Measurements from ENCODE around the gene PSMG1. TPM values are rescaled to one million over a fixed set of nuclear protein-coding genes. Genes with fewer than 3 reads are reported as not detected.
A peak's percentile ranks its signal among the peaks of the same experiment; 100 is the strongest.
"Not testable (repeated sequence)": the region's sequence is repeated elsewhere in the genome, so short reads cannot be mapped to it uniquely, and the experiment has no call there.

PSMG1 gene, protein sequence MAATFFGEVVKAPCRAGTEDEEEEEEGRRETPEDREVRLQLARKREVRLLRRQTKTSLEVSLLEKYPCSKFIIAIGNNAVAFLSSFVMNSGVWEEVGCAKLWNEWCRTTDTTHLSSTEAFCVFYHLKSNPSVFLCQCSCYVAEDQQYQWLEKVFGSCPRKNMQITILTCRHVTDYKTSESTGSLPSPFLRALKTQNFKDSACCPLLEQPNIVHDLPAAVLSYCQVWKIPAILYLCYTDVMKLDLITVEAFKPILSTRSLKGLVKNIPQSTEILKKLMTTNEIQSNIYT
- 81.9 and 100 TPM in 2 replicates for total RNA-seq (2014; rRNA removed; shearing (Covaris generic))

DNA sequence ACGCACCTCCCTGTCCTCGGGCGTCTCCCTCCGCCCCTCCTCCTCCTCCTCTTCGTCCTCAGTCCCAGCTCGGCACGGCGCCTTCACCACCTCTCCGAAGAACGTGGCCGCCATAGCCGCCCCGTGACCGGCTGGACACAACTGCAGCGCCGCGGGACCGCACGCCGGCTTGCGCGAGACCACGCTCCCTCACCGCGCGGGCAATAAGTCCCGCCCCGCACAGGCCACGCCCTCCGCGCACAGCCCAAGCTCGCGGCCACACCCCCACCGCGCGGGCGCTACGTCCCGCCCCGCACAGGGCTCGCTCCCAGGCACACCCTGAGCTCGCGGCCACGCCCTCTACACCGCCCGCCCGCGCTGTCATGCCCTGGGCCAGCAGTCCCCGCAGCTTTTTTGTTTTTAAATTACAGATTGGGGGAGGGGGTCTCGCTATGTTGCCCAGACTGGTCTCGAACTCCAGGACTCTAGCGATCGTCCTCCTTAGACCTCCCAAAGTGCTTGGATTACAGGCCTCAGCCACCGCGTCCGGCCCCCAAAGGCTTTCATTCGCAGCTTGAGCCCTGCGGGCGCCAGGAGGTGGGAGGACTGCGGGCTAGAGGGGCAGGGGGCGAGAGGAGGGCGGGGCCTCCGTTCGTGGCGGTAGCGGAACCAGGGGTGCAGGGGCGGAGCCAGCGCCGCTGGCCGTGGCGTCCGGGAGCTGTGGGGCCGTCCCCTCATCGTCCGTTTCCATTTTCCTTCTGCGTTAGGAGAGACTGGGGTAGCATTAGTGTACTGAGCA is at the start of gene PSMG1:
Gene PSMG1 (minus strand): TSS at position 180 of the 778 bp plus-strand sequence. CDS start 66 bp downstream, at position 114.
- DNase-seq (ENCODE audit: low read depth in 1 of 2, low spot score in 2 of 2): peak; percentile 94 to 96
- peaks cover 8% of the 10 kb centered on the region; the same call in 1 of the 2 replicates for H3K4me1 ChIP-seq (replicated peaks)
- peak within 1 kb of the TSS; percentile 86 for H3K4me3 ChIP-seq
- H3K27me3 ChIP-seq (replicated peaks): no peaks in the 10 kb centered on the region
- peak within 1 kb of the TSS; percentile 69 for H3K27ac ChIP-seq
- H3K36me3 ChIP-seq: peaks cover 29% of the 10 kb centered on the region
- no peaks in the 10 kb centered on the region for H3K9me3 ChIP-seq (replicated peaks)

DNA sequence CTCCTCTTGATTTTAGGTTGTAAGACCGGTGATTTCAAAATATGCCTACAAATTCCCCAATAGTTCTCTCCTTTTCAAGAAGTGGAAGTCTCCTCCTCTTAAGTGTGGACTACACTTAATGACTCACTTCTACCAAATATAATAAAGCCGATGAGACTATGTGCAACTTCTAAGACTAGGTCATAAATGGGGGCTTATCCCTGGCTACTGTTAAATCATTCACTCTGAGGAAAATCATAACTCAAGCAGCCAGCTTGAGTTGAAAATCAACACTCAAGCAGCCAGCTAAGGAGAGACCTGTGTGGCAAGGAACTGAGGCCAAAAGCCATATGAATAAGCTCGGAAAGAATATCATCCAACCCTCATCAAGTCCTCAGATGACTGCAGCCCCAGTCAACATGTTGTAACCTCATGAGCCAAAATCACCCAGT is 49.6 kb upstream of the PSMG1 start:
- no peak overlapping the region for H3K4me3 ChIP-seq
- H3K36me3 ChIP-seq: peaks cover 56% of the 10 kb centered on the region
- H3K27ac ChIP-seq: no peak overlapping the region
- H3K9me3 ChIP-seq (replicated peaks): no peaks in the 10 kb centered on the region
- no peak for DNase-seq (ENCODE audit: low read depth in 1 of 2, low spot score in 2 of 2)
- no peaks in the 10 kb centered on the region for H3K4me1 ChIP-seq (replicated peaks)
- H3K27me3 ChIP-seq (replicated peaks): no peaks in the 10 kb centered on the region

DNA sequence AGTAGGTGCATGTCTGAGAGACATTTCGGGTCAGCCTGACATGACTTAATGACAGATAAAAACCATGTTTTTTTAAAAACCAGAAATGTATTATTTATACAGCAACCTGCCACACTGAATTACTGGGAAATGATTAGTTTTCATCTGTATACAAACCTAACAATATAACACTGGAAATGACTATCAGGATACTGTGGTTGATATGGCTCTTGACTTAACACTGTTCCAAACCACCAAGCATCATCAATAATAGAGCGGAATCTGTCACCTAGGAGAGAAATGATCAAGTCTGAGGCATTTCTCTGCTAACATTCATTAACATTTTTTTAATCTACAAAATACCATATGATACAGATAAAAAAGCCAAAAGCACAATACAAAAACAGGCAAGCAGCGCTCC is 41.7 kb upstream of the PSMG1 start:
- Histone ChIP-seq H3K4me3 (no peak overlapping the region), H3K4me1 (replicated peaks) (no peaks in the 10 kb centered on the region), H3K27ac (no peak overlapping the region), H3K36me3 (peaks cover 29% of the 10 kb centered on the region), H3K9me3 (replicated peaks) (no peaks in the 10 kb centered on the region), H3K27me3 (replicated peaks) (no peaks in the 10 kb centered on the region)
- no peak for DNase-seq (ENCODE audit: low read depth in 1 of 2, low spot score in 2 of 2)

DNA sequence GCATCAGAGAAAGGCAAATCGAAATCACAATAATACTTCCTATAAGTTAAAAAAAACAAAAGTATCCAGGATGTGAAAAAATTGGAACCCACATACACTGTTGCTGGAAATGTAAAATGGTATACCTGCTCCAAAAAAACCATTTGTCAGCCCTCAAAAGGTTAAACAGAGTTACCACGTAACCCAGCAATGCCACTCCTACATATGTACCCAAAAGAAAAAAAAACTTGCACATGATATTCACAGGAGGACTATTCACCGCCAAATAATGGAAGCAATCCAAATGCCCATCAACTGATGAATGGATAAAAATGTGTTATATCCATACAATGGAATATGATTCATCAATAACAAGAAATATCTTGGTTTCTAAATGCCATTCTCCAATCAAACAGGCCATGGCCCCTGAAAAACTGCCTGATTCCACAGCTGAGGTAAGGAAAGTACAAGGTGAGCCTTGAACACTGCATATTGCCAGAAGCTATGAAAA is 38.8 kb upstream of the PSMG1 start:
- Histone ChIP-seq H3K36me3 (peaks cover 30% of the 10 kb centered on the region), H3K27ac (no peak overlapping the region), H3K4me3 (no peak overlapping the region), H3K4me1 (replicated peaks) (no peaks in the 10 kb centered on the region), H3K9me3 (replicated peaks) (no peaks in the 10 kb centered on the region), H3K27me3 (replicated peaks) (no peaks in the 10 kb centered on the region)
- DNase-seq (ENCODE audit: low read depth in 1 of 2, low spot score in 2 of 2): no peak

DNA sequence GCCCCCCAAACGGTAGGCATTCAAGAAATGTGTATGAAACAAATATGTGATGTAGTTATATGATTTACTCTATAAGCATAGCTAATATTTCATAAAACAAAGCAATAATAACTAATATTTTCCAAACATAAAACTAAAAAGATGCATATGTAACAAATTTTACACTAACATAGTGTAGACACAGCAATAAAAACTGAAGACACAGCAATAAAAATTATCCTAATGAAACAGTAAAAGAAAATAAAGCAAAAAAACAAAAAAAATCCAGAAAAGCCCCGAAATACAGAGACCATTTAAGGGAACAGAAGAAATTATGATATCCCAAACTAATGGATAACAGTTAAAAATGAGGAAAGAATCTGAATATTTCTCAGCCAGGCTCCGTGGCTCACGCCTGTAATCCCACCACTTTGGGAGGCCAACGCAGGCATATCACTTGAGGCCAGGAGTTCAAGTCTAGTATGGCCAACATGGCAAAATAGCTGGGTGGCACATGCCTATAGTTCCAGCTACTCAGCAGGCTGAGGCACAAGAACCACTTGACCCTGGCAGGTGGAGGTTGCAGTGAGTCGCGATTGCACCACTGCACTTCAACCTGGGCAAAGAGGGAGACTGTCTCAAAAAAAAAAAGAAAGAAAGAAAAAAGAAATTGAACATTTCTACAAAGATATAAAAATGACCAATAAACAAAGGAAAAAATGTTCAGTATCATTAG is 38.2 kb upstream of the PSMG1 start:
- no peak for DNase-seq (ENCODE audit: low read depth in 1 of 2, low spot score in 2 of 2)
- no peak overlapping the region for H3K4me3 ChIP-seq
- H3K27me3 ChIP-seq (replicated peaks): no peaks in the 10 kb centered on the region
- H3K9me3 ChIP-seq (replicated peaks): no peaks in the 10 kb centered on the region
- peaks cover 24% of the 10 kb centered on the region for H3K36me3 ChIP-seq
- H3K27ac ChIP-seq: no peak overlapping the region
- H3K4me1 ChIP-seq (replicated peaks): no peaks in the 10 kb centered on the region

DNA sequence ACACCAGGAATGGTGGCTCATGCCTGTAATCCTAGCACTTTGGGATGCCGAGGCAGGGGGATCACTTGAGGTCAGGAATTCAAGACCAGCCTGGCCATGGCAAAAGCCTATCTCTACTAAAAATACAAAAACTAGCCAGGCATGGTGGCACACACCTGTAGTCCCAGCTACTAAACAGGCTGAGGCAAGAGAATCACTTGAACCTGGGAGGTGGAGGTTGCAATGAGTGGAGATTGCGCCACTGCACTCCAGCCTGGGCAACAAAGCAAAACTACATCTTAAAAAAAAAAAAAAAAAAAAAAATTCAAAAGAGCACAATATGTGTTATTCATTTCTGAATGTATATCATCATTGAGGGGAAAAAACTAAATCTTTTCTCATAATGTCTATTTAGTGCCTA is 37.6 kb upstream of the PSMG1 start:
- not testable (repeated sequence) for H3K9me3 ChIP-seq (replicated peaks); H3K4me1 ChIP-seq (replicated peaks); H3K27me3 ChIP-seq (replicated peaks); DNase-seq (ENCODE audit: low read depth in 1 of 2, low spot score in 2 of 2); H3K27ac ChIP-seq; H3K4me3 ChIP-seq
- peaks cover 22% of the 10 kb centered on the region for H3K36me3 ChIP-seq

DNA sequence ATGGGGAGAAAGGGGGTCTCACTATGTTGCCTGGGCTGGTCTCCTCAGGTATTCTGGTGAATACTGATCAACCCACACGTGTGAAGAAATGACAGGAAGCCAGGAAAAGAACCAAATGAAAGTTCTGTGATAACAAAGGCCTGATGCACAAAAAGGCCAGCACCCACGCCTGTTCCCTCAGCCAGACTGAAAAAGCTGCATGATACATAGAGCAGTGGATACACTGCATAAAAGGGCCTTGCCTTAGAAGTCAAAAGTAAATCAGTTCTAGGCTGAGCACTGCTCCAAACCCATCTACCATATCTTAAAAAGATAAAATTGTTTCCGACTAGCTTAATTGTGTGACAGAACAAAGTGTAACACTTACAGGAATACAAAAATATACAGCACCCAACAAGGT is 36.9 kb upstream of the PSMG1 start:
- Histone ChIP-seq H3K27me3 (replicated peaks) (no peaks in the 10 kb centered on the region), H3K27ac (no peak overlapping the region), H3K36me3 (peaks cover 27% of the 10 kb centered on the region), H3K9me3 (replicated peaks) (no peaks in the 10 kb centered on the region), H3K4me1 (replicated peaks) (no peaks in the 10 kb centered on the region), H3K4me3 (no peak overlapping the region)
- no peak for DNase-seq (ENCODE audit: low read depth in 1 of 2, low spot score in 2 of 2)

DNA sequence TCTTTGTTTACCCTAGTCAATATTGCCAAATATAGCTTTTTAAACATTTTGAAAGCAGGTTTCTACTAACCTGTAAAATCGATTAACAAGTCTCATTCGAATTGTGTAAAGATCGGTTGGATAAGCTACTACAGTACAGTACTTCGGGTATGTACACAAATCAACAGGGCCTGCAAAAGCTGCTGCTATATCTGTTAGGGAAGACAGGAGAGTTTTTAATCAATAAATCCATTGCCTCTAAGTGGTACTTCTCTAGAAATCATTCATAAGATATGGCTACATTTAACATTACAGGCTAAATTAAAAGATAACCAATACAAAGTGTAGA is 34.8 kb upstream of the PSMG1 start:
- Histone ChIP-seq H3K4me1 (replicated peaks) (no peaks in the 10 kb centered on the region), H3K4me3 (no peak overlapping the region), H3K27me3 (replicated peaks) (no peaks in the 10 kb centered on the region), H3K36me3 (peaks cover 26% of the 10 kb centered on the region), H3K27ac (no peak overlapping the region), H3K9me3 (replicated peaks) (no peaks in the 10 kb centered on the region)
- DNase-seq (ENCODE audit: low read depth in 1 of 2, low spot score in 2 of 2): no peak

DNA sequence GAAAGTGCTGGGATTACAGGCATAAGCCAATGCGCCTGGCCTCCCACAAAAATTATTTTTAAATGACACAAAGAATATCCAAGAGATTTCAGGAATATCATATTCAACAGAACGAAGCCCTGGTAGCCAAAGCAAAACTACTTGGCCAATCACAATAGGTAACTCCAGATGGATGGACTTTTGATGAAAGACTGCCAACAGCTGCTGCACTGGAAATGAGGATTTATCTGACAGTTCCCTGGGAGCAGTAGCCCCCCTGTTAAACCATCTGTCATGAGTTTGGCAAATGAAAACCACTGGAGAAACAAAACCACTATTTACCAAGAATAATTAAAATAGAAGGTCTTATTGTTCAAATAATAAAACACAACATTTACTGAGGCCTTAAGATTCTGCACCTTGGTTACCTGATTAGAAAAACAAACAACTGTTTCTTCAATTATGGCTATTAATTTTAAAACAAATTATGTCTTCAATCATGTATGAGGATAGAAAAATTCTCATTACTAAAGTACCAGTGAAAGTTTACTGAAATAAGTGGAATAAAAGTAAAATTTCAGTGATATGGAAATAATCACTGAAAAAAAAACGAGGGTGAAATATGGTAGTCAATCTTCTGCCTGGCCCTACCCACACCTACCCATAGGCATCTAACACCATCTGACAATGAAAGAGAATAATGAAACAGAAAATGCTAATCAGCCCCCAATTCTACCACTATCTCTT is 34.3 kb upstream of the PSMG1 start:
- H3K9me3 ChIP-seq (replicated peaks): no peaks in the 10 kb centered on the region
- no peaks in the 10 kb centered on the region for H3K4me1 ChIP-seq (replicated peaks)
- no peak for DNase-seq (ENCODE audit: low read depth in 1 of 2, low spot score in 2 of 2)
- no peaks in the 10 kb centered on the region for H3K27me3 ChIP-seq (replicated peaks)
- H3K4me3 ChIP-seq: no peak overlapping the region
- H3K27ac ChIP-seq: no peak overlapping the region
- H3K36me3 ChIP-seq: peaks cover 26% of the 10 kb centered on the region

DNA sequence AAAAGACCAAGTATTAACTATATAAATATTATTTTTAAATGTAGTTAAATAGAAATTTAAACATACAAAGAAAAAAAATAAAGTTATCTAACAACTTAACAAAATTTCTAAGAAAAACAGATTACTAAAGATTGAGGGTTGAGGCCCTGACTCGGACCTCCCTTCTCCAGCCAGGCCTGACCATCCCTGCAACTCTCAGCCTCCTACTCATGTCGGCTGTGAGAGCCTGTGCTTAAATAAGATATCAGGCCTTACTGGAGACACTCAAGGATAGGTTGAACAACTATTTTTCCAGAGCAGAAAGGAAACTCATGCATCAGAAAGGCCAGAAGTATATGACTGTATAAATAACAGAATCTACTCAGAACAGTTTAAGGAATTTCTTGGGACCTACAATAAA is 33.0 kb upstream of the PSMG1 start:
- DNase-seq (ENCODE audit: low read depth in 1 of 2, low spot score in 2 of 2): no peak
- Histone ChIP-seq H3K9me3 (replicated peaks) (no peaks in the 10 kb centered on the region), H3K4me1 (replicated peaks) (no peaks in the 10 kb centered on the region), H3K27me3 (replicated peaks) (no peaks in the 10 kb centered on the region), H3K27ac (no peak overlapping the region), H3K4me3 (no peak overlapping the region), H3K36me3 (peaks cover 22% of the 10 kb centered on the region)

DNA sequence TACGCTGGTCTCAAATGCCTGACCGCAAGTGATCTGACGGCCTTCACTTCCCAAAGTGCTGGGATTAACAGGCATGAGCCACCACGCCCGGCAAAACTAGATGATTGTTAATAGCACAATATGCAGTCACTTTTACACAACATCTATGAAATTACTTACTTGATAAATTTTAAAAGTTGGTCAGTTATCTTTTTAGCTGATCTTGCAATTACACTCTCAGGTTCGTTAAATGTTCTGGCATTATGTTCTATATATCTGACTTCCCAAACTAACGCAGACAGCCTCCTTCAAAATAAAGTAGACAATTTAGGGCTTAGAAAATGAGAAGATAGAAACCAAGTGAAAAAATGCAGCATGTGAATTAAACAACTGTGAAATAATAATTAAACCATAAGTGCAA is 31.8 kb upstream of the PSMG1 start:
- Histone ChIP-seq H3K27ac (no peak overlapping the region), H3K4me1 (replicated peaks) (no peaks in the 10 kb centered on the region), H3K9me3 (replicated peaks) (no peaks in the 10 kb centered on the region), H3K36me3 (peaks cover 29% of the 10 kb centered on the region), H3K27me3 (replicated peaks) (no peaks in the 10 kb centered on the region), H3K4me3 (no peak overlapping the region)
- no peak for DNase-seq (ENCODE audit: low read depth in 1 of 2, low spot score in 2 of 2)

DNA sequence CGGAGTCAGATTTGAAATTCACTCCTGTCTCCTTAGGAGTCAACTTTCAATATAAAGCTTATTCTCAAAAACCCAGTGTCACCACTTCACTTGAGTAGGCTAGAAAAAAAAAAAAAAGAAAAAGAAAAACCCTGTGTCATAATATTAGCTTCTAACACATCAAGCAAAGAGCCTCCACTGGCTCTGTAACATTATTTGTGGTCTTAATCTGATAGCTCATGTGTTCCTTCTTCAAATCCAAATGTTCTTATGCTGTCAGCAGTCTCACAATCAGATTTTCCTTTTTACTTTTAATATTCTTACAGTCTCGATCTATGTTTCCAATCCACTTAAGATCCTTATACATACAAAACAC is 26.1 kb upstream of the PSMG1 start:
- Histone ChIP-seq H3K27me3 (replicated peaks) (no peaks in the 10 kb centered on the region), H3K9me3 (replicated peaks) (no peaks in the 10 kb centered on the region), H3K36me3 (peaks cover 49% of the 10 kb centered on the region), H3K27ac (no peak overlapping the region), H3K4me1 (replicated peaks) (no peaks in the 10 kb centered on the region), H3K4me3 (no peak overlapping the region)
- DNase-seq (ENCODE audit: low read depth in 1 of 2, low spot score in 2 of 2): no peak

DNA sequence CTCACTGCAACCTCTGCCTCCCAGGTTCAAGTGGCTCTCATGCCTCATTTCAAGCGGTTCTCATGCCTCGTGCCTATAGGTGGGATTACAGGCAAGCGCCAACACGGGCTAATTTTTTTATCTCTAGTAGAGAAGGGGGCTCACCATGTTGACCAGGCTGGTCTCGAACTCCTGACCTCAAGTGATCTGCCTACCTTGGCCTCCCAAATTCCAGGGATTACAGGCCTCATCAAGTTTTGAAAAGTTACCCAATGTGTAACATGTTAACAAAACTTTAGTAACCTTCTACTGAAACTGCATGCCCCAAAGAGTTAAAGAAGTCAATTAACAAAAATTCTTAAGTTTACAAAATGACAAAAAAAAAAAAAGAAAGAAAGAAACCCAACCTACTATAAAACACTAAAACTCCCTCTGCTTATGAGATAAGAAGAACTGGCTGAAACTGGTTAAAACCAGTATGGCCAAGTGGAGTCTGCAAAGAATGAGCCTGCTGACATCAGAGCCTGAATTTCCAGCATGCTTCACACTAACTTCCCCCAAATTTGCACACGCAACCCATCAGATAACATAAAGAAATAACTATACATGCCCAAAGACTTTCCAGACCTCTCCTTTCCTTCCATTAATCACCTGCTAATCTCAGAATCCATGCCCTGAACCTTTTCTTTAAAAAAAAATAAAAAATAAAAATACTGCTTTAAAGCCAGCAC is 25.5 kb upstream of the PSMG1 start:
- no peak for DNase-seq (ENCODE audit: low read depth in 1 of 2, low spot score in 2 of 2)
- Histone ChIP-seq H3K36me3 (peaks cover 48% of the 10 kb centered on the region), H3K27ac (no peak overlapping the region), H3K9me3 (replicated peaks) (no peaks in the 10 kb centered on the region), H3K27me3 (replicated peaks) (no peaks in the 10 kb centered on the region), H3K4me3 (no peak overlapping the region), H3K4me1 (replicated peaks) (no peaks in the 10 kb centered on the region)

All from SJSA1 (cell line).